K562 (cell line): ENCODE measurements around the gene PLCD1. TPM values are rescaled to one million over a fixed set of nuclear protein-coding genes. Genes with fewer than 3 reads are reported as not detected.
A peak's percentile ranks its signal among the peaks of the same experiment; 100 is the strongest.

ENCODE experiments used
- ARID1B ChIP-seq: fragments of 450-650 bp; IDR thresholded peaks from 2 replicates; pipeline ENCODE4 v1.6.1; 2016; ENCODE audit warnings: antibody characterized with exemption, mild to moderate bottlenecking, inconsistent platforms
- ARID2 ChIP-seq: fragments of 450-650 bp; IDR thresholded peaks from 2 replicates; pipeline ENCODE4 v1.6.1; 2017; ENCODE audit warnings: antibody characterized with exemption, mild to moderate bottlenecking
- CREB1 ChIP-seq, 2 experiments: sonication (generic) in 1 of 2; formaldehyde crosslinking in 1 of 2; IDR thresholded peaks; 2 replicates each; pipeline versions ENCODE4 v1.6.1 to v1.8.0; 2012 to 2022; ENCODE audit warnings: inconsistent platforms in 1 of 2, mild to moderate bottlenecking in 1 of 2, missing genetic modification reagents in 1 of 2, moderate library complexity in 1 of 2
- CREBBP ChIP-seq: IDR thresholded peaks from one replicate; pipeline ENCODE4 v1.6.1; 2012; ENCODE audit warnings: low read depth, mild to moderate bottlenecking, control low read depth, inconsistent platforms, low read length
- ETV5 ChIP-seq: sonication (generic); formaldehyde crosslinking; IDR thresholded peaks from 2 replicates; pipeline ENCODE4 v1.4.0; 2020; ENCODE audit warnings: low read depth, mild to moderate bottlenecking, missing genetic modification reagents
- NFIC ChIP-seq: fragments of 450-650 bp; IDR thresholded peaks from 2 replicates; pipeline ENCODE4 v1.6.1; 2017; ENCODE audit warnings: mild to moderate bottlenecking, inconsistent platforms
- NR4A1 ChIP-seq, 2 experiments: fragments of 250-450 bp in 1 of 2; fragments of 450-650 bp in 1 of 2; sonication (Bioruptor Pico) in 1 of 2; IDR thresholded peaks; 2 replicates each; pipeline versions ENCODE4 v1.4.0 to v1.6.1; 2016 to 2020; ENCODE audit warnings: mild to moderate bottlenecking in 2 of 2, missing compliant biosample characterization in 1 of 2, missing genetic modification characterization in 1 of 2, moderate library complexity in 1 of 2
- SMC3 ChIP-seq: conservative IDR thresholded peaks from 2 replicates; pipeline ENCODE4 v1.6.1; 2011; ENCODE audit warnings: low read depth, low read length, improper control_type of control experiment; ENCODE audit not compliant: insufficient read depth
- SREBF2 ChIP-seq: sonication (generic); formaldehyde crosslinking; IDR thresholded peaks from 2 replicates; pipeline ENCODE4 v1.4.0; 2020; ENCODE audit warnings: mild to moderate bottlenecking, missing genetic modification reagents
- SRSF9 ChIP-seq: fragments of 200-400 bp; formaldehyde crosslinking; IDR thresholded peaks from 2 replicates; pipeline ENCODE4 v1.6.1; 2017; ENCODE audit warnings: low read depth, low read length, borderline replicate concordance
- TAF15 ChIP-seq: fragments of 200-400 bp; formaldehyde crosslinking; IDR thresholded peaks from 2 replicates; pipeline ENCODE4 v1.6.1; 2017; ENCODE audit warnings: mild to moderate bottlenecking, low read depth, low read length, moderate library complexity
- WHSC1 ChIP-seq: IDR thresholded peaks from one replicate; pipeline ENCODE4 v1.6.1; 2012; ENCODE audit warnings: low read length, control low read depth, inconsistent platforms
- YBX1 ChIP-seq: fragments of 450-650 bp; IDR thresholded peaks from 2 replicates; pipeline ENCODE4 v1.7.1; 2016; ENCODE audit warnings: mild to moderate bottlenecking
- YY1 ChIP-seq, 3 experiments: IDR thresholded peaks; 2 replicates each; pipeline ENCODE4 v1.6.1; 2011; ENCODE audit warnings: low read length in 2 of 3, mild to moderate bottlenecking in 2 of 3, moderate library complexity in 2 of 3, borderline replicate concordance in 1 of 3, control low read depth in 1 of 3, low read depth in 1 of 3; ENCODE audit not compliant: insufficient read depth in 3 of 3, insufficient replicate concordance in 2 of 3, control insufficient read depth in 1 of 3, insufficient read length in 1 of 3; ENCODE audit errors: extremely low read depth in 1 of 3
- ZNF584 ChIP-seq: fragments of 200-800 bp; sonication (Bioruptor generic); IDR thresholded peaks from 2 replicates; pipeline ENCODE4 v1.6.1; 2016; ENCODE audit warnings: low read depth, mild to moderate bottlenecking, missing genetic modification characterization, missing compliant biosample characterization
- ZNF695 ChIP-seq: fragments of 450-650 bp; formaldehyde crosslinking; IDR thresholded peaks from 2 replicates; pipeline ENCODE4 v1.4.0; 2020; ENCODE audit warnings: mild to moderate bottlenecking, moderate library complexity
- ZNF780A ChIP-seq: fragments of 250-450 bp; sonication (Bioruptor Pico); IDR thresholded peaks from 2 replicates; pipeline ENCODE4 v1.5.0; 2021; ENCODE audit warnings: mild to moderate bottlenecking
- polyA plus RNA-seq, 8 experiments: library from polyadenylated mRNA; depleted of rRNA in 4 of 8; stranded (reverse) in 5 of 8; unstranded in 3 of 8; fragments of >200 nt; fragmentation: Nextera tagmentation in 2 of 8; fragmentation: Illumina TruSeq in 1 of 8; extraction: Ambion mirVana in 2 of 8; extraction: Trizol in 1 of 8; gene quantifications; 2 replicates each; pipeline versions ENCODE4 v1.2.1 to v1.2.3, GENCODE V29; 2011 to 2014; ENCODE audit warnings: inconsistent platforms in 1 of 8, missing spikeins in 1 of 8
- total RNA-seq, 7 experiments: library from RNA; depleted of rRNA in 6 of 7; stranded (reverse); fragments of >200 nt in 6 of 7; fragmentation: Illumina TruSeq in 2 of 7; extraction: Trizol in 2 of 7; gene quantifications; 2 replicates each; pipeline versions ENCODE4 v1.2.1 to v1.2.3, GENCODE V29; 2011 to 2021; ENCODE audit warnings: low replicate concordance in 1 of 7
- TF ChIP-seq, protein P1 (sequence below): fragments of 450-650 bp; IDR thresholded peaks from 2 replicates; pipeline ENCODE4 v1.6.1; 2018; ENCODE audit not compliant: partially characterized antibody
- TF ChIP-seq, protein P2 (sequence below): fragments of 450-650 bp; formaldehyde crosslinking; IDR thresholded peaks from 2 replicates; pipeline ENCODE4 v1.4.0; 2022; ENCODE audit warnings: mild to moderate bottlenecking, moderate library complexity
- TF ChIP-seq, protein P3 (sequence below): fragments of 450-650 bp; formaldehyde crosslinking; IDR thresholded peaks from 2 replicates; pipeline ENCODE4 v1.4.0; 2020; ENCODE audit warnings: mild to moderate bottlenecking, mixed read lengths
- TF ChIP-seq, protein P4 (sequence below): sonication (generic); formaldehyde crosslinking; IDR thresholded peaks from 2 replicates; pipeline ENCODE4 v1.8.0; 2022; ENCODE audit warnings: missing genetic modification reagents, mild to moderate bottlenecking, moderate library complexity, borderline replicate concordance

Gene PLCD1
- total and polyA plus RNA-seq, 9 of the 15 experiments (the other 6 are each of a cell fraction or from before 2014, with no cell fraction given) = 5.4 to 209 (median 116) TPM

GRCh38 chr3:37987751-37988179, 41.7 kb downstream of the PLCD1 start (continued):
- TF ChIP-seq, protein P1, sequence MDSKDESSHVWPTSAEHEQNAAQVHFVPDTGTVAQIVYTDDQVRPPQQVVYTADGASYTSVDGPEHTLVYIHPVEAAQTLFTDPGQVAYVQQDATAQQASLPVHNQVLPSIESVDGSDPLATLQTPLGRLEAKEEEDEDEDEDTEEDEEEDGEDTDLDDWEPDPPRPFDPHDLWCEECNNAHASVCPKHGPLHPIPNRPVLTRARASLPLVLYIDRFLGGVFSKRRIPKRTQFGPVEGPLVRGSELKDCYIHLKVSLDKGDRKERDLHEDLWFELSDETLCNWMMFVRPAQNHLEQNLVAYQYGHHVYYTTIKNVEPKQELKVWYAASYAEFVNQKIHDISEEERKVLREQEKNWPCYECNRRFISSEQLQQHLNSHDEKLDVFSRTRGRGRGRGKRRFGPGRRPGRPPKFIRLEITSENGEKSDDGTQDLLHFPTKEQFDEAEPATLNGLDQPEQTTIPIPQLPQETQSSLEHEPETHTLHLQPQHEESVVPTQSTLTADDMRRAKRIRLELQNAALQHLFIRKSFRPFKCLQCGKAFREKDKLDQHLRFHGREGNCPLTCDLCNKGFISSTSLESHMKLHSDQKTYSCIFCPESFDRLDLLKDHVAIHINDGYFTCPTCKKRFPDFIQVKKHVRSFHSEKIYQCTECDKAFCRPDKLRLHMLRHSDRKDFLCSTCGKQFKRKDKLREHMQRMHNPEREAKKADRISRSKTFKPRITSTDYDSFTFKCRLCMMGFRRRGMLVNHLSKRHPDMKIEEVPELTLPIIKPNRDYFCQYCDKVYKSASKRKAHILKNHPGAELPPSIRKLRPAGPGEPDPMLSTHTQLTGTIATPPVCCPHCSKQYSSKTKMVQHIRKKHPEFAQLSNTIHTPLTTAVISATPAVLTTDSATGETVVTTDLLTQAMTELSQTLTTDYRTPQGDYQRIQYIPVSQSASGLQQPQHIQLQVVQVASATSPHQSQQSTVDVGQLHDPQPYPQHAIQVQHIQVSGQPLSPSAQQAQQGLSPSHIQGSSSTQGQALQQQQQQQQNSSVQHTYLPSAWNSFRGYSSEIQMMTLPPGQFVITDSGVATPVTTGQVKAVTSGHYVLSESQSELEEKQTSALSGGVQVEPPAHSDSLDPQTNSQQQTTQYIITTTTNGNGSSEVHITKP = no peak
- TF ChIP-seq SMC3 (no peak), ZNF584 (no peak), TAF15 (no peak), ETV5 (CRISPR knock-in tag) (no peak), CREB1 (IDR thresholded peaks at IDR 0.05) (no peak), CREB1 (CRISPR knock-in tag; IDR thresholded peaks at IDR 0.05) (no peak), SREBF2 (no peak), CREBBP (no peak), SRSF9 (no peak), NFIC (no peak; the same call in 1 of the 2 replicates), ARID1B (peak; percentile 47; the same call in 1 of the 2 replicates), ARID2 (no peak), YBX1 (no peak), ZNF780A (CRISPR knock-in tag) (no peak), ZNF695 (CRISPR knock-in tag) (no peak), YY1 (IDR thresholded peaks at IDR 0.05; ENCODE audit: borderline replicate concordance in 1 of 3, control insufficient read depth in 1 of 3, extremely low read depth in 1 of 3, insufficient read depth in 3 of 3, insufficient read length in 1 of 3, insufficient replicate concordance in 2 of 3, low read depth in 1 of 3, low read length in 2 of 3) (peak in 2 of 3 experiments; percentile 30 to 59), WHSC1 (no peak), NR4A1 (CRISPR knock-in tag; IDR thresholded peaks at IDR 0.05) (no peak), NR4A1 (tag; IDR thresholded peaks at IDR 0.05) (no peak)
- TF ChIP-seq, protein P2, sequence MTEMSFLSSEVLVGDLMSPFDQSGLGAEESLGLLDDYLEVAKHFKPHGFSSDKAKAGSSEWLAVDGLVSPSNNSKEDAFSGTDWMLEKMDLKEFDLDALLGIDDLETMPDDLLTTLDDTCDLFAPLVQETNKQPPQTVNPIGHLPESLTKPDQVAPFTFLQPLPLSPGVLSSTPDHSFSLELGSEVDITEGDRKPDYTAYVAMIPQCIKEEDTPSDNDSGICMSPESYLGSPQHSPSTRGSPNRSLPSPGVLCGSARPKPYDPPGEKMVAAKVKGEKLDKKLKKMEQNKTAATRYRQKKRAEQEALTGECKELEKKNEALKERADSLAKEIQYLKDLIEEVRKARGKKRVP = no peak
- TF ChIP-seq, protein P3, sequence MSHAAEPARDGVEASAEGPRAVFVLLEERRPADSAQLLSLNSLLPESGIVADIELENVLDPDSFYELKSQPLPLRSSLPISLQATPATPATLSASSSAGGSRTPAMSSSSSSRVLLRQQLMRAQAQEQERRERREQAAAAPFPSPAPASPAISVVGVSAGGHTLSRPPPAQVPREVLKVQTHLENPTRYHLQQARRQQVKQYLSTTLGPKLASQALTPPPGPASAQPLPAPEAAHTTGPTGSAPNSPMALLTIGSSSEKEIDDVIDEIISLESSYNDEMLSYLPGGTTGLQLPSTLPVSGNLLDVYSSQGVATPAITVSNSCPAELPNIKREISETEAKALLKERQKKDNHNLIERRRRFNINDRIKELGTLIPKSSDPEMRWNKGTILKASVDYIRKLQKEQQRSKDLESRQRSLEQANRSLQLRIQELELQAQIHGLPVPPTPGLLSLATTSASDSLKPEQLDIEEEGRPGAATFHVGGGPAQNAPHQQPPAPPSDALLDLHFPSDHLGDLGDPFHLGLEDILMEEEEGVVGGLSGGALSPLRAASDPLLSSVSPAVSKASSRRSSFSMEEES (CRISPR knock-in tag) = no peak
- TF ChIP-seq, protein P4, sequence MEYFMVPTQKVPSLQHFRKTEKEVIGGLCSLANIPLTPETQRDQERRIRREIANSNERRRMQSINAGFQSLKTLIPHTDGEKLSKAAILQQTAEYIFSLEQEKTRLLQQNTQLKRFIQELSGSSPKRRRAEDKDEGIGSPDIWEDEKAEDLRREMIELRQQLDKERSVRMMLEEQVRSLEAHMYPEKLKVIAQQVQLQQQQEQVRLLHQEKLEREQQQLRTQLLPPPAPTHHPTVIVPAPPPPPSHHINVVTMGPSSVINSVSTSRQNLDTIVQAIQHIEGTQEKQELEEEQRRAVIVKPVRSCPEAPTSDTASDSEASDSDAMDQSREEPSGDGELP (CRISPR knock-in tag) = peak; percentile 93
